ENCODE measurements around the gene CHPF2.
A peak's percentile ranks its signal among the peaks of the same experiment; 100 is the strongest.

CHPF2 gene

DNA sequence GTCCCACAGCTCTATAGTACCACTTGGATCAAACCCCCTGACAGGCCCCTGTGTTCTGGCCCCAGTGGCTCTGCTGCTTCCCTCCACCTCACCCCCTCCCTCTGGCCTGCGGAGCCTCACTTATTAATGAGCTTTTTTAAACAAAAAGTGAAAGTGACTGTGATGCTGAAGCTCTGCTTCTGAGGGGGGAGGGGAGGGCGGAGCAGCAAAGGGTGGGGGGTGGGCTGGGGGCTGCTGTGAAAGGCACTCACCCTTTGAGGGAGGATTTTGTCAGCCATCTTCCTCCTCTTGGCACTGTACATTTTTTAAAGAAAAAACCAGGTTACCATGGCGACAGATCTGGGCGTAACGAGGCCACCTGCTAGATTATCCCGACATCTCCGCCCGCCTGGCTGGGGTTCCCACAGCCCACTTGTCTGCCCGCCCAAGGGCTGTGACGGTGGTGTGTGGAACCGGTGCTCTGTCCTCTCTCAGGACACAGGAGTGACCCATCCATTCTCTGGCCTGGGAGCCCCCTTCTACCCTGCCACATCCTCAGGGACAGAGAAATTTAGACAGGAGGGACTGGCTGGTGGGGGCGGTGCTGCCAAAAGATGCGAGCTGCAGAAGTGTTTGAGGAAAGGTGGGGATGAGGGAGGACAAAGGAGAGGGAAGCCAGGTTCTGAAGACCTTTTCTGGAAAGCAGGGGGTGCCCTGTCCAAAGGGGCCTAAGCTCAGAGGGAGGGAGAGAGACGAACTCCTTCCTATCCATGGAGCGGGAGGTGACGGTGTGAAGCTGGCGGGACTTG is 11.3 kb downstream of the CHPF2 start:
- Histone ChIP-seq H3K36me3 (replicated peaks; ENCODE audit: low read depth, low read length) (no peaks in the 10 kb centered on the region), H3K4me3 (ENCODE audit: low read length) (peak overlapping the region; percentile 60), H3K79me2 (ENCODE audit: low read length) (no peaks in the 10 kb centered on the region), H3K27me3 (ENCODE audit: low read depth, low read length) (peaks cover 38% of the 10 kb centered on the region), H3K4me2 (ENCODE audit: low read length) (peak overlapping the region; percentile 98), H3K27ac (ENCODE audit: low read length) (no peak overlapping the region), H4K20me1 (ENCODE audit: insufficient read depth, low read length) (peaks cover 15% of the 10 kb centered on the region; the same call in 1 of the 2 replicates), H3K9me3 (ENCODE audit: insufficient read depth, low read length) (no peaks in the 10 kb centered on the region), H3K9ac (ENCODE audit: low read length) (0 out of 2 replicates have a peak overlapping the region, but pooled peaks have one; percentile 10), H3K4me1 (ENCODE audit: low read length) (peaks cover 38% of the 10 kb centered on the region), H2AFZ (ENCODE audit: low read depth, low read length) (no peak overlapping the region)
- TF ChIP-seq EZH2phosphoT487 (IDR thresholded peaks at IDR 0.05; ENCODE audit: low read depth), result no peak
- TF ChIP-seq, protein P1, sequence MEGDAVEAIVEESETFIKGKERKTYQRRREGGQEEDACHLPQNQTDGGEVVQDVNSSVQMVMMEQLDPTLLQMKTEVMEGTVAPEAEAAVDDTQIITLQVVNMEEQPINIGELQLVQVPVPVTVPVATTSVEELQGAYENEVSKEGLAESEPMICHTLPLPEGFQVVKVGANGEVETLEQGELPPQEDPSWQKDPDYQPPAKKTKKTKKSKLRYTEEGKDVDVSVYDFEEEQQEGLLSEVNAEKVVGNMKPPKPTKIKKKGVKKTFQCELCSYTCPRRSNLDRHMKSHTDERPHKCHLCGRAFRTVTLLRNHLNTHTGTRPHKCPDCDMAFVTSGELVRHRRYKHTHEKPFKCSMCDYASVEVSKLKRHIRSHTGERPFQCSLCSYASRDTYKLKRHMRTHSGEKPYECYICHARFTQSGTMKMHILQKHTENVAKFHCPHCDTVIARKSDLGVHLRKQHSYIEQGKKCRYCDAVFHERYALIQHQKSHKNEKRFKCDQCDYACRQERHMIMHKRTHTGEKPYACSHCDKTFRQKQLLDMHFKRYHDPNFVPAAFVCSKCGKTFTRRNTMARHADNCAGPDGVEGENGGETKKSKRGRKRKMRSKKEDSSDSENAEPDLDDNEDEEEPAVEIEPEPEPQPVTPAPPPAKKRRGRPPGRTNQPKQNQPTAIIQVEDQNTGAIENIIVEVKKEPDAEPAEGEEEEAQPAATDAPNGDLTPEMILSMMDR (IDR thresholded peaks at IDR 0.05; ENCODE audit: low read depth, low read length), result no peak

DNA sequence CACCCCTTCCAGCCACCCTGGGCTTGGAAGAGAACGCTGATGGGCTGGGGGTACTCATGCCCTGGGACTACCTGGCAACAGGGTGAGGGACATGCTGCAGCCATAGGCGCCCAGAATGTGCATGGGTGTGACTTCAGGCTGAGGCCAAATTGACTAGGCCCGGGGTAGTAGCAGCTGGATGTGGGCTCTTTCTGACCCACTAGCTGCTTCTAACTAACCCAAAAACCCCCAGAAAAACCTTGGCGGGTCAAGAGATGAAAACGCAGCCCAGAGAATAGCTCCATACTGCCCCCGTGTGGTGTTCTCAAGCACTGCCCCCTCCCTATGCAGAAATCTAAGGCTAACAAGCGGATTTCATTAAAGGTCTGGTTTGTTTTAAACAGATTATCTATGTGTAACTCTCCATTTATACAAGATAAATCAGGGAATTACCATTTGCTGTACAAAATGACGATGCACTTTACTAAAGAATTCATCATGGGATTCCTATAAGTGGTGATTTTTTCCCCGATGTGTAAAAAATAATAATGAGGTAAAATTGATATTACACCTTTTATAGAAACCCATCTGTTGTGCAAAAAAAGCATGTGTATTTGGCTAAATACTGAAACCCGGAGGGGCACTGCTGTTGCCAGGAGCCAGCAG is 12.0 kb downstream of the CHPF2 start:
- no peak overlapping the region for H3K9ac ChIP-seq (ENCODE audit: low read length)
- no peaks in the 10 kb centered on the region for H3K79me2 ChIP-seq (ENCODE audit: low read length)
- no peaks in the 10 kb centered on the region for H3K9me3 ChIP-seq (ENCODE audit: insufficient read depth, low read length)
- H3K27ac ChIP-seq (ENCODE audit: low read length), result no peak overlapping the region
- peaks cover 31% of the 10 kb centered on the region for H3K4me1 ChIP-seq (ENCODE audit: low read length)
- H4K20me1 ChIP-seq (ENCODE audit: insufficient read depth, low read length), result peaks cover 8% of the 10 kb centered on the region; the same call in 1 of the 2 replicates
- TF ChIP-seq, protein P1 (IDR thresholded peaks at IDR 0.05; ENCODE audit: low read depth, low read length), result peak; percentile 93
- TF ChIP-seq EZH2phosphoT487 (IDR thresholded peaks at IDR 0.05; ENCODE audit: low read depth), result no peak
- peaks cover 38% of the 10 kb centered on the region for H3K27me3 ChIP-seq (ENCODE audit: low read depth, low read length)
- no peaks in the 10 kb centered on the region for H3K36me3 ChIP-seq (replicated peaks; ENCODE audit: low read depth, low read length)
- no peak overlapping the region for H2AFZ ChIP-seq (ENCODE audit: low read depth, low read length)
- H3K4me2 ChIP-seq (ENCODE audit: low read length), result peak overlapping the region; percentile 98
- peak overlapping the region; percentile 78 for H3K4me3 ChIP-seq (ENCODE audit: low read length)

DNA sequence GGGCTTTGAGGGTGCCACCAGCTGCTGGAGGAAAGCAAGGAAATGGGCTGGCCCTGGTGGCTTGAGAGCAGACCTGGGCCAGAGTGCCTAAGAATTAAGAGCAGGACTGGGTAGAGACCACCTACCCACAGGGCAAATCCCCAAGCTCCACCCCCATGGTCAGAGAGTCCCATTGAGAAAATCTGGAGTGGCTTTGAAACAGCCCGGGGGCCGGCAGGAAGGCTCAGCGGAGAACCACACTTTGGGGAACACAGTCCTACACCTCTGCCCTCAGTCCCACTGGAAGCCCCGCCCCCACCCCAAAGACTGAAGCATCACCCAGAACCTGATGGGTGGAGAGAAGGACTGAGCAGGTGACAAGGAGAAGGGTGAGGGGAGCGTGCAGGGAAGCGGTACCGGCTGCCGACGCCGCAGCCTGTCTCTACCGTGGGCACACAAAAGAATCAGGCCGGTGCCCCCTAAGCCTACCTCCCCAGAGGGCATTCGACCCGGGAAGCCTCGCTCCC is 12.6 kb downstream of the CHPF2 start:
- no peak for TF ChIP-seq EZH2phosphoT487 (IDR thresholded peaks at IDR 0.05; ENCODE audit: low read depth)
- TF ChIP-seq, protein P1 (IDR thresholded peaks at IDR 0.05; ENCODE audit: low read depth, low read length), result no peak
- peak overlapping the region; percentile 98 for H3K4me2 ChIP-seq (ENCODE audit: low read length)
- peaks cover 28% of the 10 kb centered on the region for H3K4me1 ChIP-seq (ENCODE audit: low read length)
- H3K79me2 ChIP-seq (ENCODE audit: low read length), result no peaks in the 10 kb centered on the region
- peak overlapping the region; percentile 42 for H3K9ac ChIP-seq (ENCODE audit: low read length)
- H3K4me3 ChIP-seq (ENCODE audit: low read length), result peak overlapping the region; percentile 78
- H3K36me3 ChIP-seq (replicated peaks; ENCODE audit: low read depth, low read length), result no peaks in the 10 kb centered on the region
- peaks cover 4% of the 10 kb centered on the region; the same call in 1 of the 2 replicates for H4K20me1 ChIP-seq (ENCODE audit: insufficient read depth, low read length)
- H2AFZ ChIP-seq (ENCODE audit: low read depth, low read length), result peak overlapping the region; percentile 44; the same call in 1 of the 2 replicates
- H3K9me3 ChIP-seq (ENCODE audit: insufficient read depth, low read length), result no peaks in the 10 kb centered on the region
- H3K27ac ChIP-seq (ENCODE audit: low read length), result no peak overlapping the region
- peaks cover 38% of the 10 kb centered on the region for H3K27me3 ChIP-seq (ENCODE audit: low read depth, low read length)

All from OCI-LY3 (cell line).